Skeletal muscle satellite cell (primary cell): ENCODE results near the gene GGCX. TPM values are rescaled to one million over a fixed set of nuclear protein-coding genes. Genes with fewer than 3 reads are reported as not detected.
A peak's percentile ranks its signal among the peaks of the same experiment; 100 is the strongest.
"Not testable (repeated sequence)": the region's sequence is repeated elsewhere in the genome, so short reads cannot be mapped to it uniquely, and the experiment has no call there.

ENCODE experiments used
- H3K27me3 ChIP-seq: 2 replicates; pipeline ENCODE4 v1.7.0; 2013; ENCODE audit warnings: low read length; ENCODE audit not compliant: control insufficient read depth, insufficient read depth
- H3K36me3 ChIP-seq: 2 replicates; pipeline ENCODE4 v1.7.0; 2013; ENCODE audit warnings: mild to moderate bottlenecking, control low read depth, low read length; ENCODE audit not compliant: insufficient read depth
- H3K4me1 ChIP-seq: 2 replicates; pipeline ENCODE4 v1.7.0; 2013; ENCODE audit warnings: low read length; ENCODE audit not compliant: control insufficient read depth, insufficient read depth
- H3K4me2 ChIP-seq: 2 replicates; pipeline ENCODE4 v1.7.0; 2013; ENCODE audit warnings: mild to moderate bottlenecking, low read length
- H3K4me3 ChIP-seq: 2 replicates; pipeline ENCODE4 v1.7.0; 2013; ENCODE audit warnings: low read length
- H3K9ac ChIP-seq: 2 replicates; pipeline ENCODE4 v1.7.0; 2013; ENCODE audit warnings: mild to moderate bottlenecking, low read depth, low read length, moderate library complexity
- H3K9me3 ChIP-seq: replicated peaks from 2 replicates; pipeline ENCODE4 v1.7.0; 2013; ENCODE audit warnings: mild to moderate bottlenecking, control low read depth, low read length
- total RNA-seq: library from RNA; depleted of rRNA; stranded (reverse); fragments of >200 nt; gene quantifications from 2 replicates; pipeline ENCODE4 v1.2.3, GENCODE V29; 2012; rRNA removed

GGCX gene
- 33.0 and 38.9 TPM in 2 replicates for total RNA-seq

- Histone ChIP-seq H3K9ac (peak within 1 kb of the TSS; percentile 82), H3K9me3 (no peaks in the 10 kb centered on the region), H3K4me2 (peak within 1 kb of the TSS; percentile 89), H3K27me3 (no peaks in the 10 kb centered on the region), H3K4me1 (peaks cover 12% of the 10 kb centered on the region), H3K4me3 (peak within 1 kb of the TSS; percentile 90), H3K36me3 (peaks cover 13% of the 10 kb centered on the region)
Measured at GRCh38 chr2:85561280-85562212, at the start of gene GGCX. GGCX (minus strand) TSS chr2:85561493; CDS start chr2:85561428, 65 bp downstream.

DNA sequence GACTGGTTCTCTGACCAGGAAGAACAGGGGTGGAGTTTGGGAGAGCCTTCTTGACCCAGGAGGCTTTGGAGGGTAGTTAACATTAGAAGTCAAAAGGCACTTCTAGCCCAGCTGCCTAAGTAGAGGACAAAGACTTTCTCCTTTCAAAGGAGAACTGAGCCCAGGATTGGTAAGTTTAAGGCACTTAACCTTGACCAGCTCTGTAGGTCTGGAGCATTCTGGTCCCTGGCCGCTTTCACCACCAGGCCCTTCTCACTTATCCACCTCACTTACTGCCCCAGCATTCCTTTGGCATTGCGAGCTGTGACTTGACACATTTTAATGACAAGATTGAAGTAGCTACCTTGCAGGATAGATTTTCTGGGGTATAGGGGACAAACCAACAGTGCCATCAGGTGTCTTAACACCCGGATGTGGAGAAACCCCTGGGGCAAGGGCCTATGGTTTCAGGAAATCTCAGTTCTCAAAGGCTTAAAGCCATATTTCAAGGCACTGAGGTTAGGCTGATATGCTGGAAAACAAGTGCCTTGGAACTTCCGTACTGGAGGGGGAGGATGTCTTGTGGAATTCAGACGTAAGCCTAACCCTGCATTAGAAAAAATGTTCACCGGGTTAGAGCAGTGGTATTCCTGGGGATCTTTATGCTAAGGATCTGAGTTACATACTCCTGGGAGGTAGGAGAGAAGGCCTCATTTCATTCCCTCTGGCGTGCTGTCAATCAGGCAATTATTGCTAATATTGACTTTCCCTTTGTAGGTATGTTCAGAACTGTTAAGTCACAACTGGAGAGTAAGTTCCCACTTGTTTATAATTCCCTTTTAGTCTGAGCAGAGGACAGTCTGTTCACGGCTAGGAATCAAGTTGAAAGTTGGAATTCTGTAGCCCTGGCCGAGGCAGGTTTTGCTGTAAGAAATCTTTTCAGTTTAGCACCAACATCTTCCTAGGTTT lies 46.2 kb upstream of the GGCX start:
- peaks cover 32% of the 10 kb centered on the region for H3K4me1 ChIP-seq
- peaks cover 22% of the 10 kb centered on the region for H3K36me3 ChIP-seq
- no peak overlapping the region for H3K4me3 ChIP-seq
- H3K4me2 ChIP-seq, result no peak overlapping the region
- no peaks in the 10 kb centered on the region for H3K9me3 ChIP-seq
- no peak overlapping the region for H3K9ac ChIP-seq
- no peaks in the 10 kb centered on the region for H3K27me3 ChIP-seq

DNA sequence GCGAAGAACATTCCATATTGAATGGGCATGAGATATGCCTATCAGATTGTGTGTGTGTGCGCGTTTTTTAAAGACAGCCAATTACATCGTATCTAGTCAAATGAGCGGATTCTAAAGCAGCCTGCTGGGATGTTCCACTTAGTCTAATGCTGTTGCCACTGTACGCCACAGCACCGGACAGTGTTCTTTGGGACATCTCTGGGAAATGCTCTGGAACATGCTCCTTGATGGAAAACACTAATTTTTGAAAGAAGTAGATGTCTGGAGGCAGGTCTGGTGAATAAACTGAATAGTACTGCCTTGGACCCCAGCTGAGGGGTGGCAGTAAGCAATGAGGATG lies 44.8 kb upstream of the GGCX start:
- H3K36me3 ChIP-seq, result peaks cover 22% of the 10 kb centered on the region
- H3K4me1 ChIP-seq, result peaks cover 35% of the 10 kb centered on the region
- H3K9me3 ChIP-seq, result no peaks in the 10 kb centered on the region
- H3K4me3 ChIP-seq, result peak overlapping the region; percentile 32
- H3K4me2 ChIP-seq, result peak overlapping the region; percentile 48
- H3K27me3 ChIP-seq, result no peaks in the 10 kb centered on the region
- H3K9ac ChIP-seq, result peak overlapping the region; percentile 29

DNA sequence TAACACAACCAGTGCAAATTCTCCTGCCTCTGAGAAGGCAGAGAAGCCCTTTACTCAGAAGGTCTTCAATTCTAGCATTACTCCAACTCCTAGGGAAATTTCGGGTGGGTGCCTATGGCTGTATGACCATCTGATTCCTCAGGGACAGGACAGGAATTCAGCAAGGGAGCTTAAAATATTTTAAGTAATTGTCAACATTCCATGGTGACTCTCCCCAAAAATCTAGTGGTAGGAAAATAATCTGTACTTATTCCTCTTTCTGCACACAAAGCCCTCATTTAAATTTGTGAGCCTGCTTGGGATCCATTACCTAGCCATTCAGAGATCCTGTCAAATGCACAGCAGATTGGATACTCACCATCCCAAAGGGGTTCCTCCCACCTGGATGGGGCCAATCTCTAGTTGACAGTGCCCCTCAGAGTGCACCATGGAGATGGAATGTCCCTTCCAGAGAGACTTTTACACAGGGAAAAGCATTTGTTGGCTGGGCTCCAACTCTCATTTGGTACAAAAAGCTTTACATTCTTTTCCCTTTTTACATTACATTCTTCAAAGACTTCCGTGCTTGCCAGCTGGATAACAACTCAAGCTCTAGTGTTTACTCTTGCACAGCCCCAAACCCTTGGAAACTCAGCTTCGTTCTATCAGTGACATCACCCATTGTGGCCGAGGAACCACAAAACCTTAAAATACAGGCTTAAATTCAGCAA lies 44.3 kb upstream of the GGCX start:
- H3K9me3 ChIP-seq, result no peaks in the 10 kb centered on the region
- H3K36me3 ChIP-seq, result peaks cover 22% of the 10 kb centered on the region
- peaks cover 35% of the 10 kb centered on the region for H3K4me1 ChIP-seq
- peak overlapping the region; percentile 12 for H3K9ac ChIP-seq
- no peaks in the 10 kb centered on the region for H3K27me3 ChIP-seq
- no peak overlapping the region for H3K4me3 ChIP-seq
- peak overlapping the region; percentile 48 for H3K4me2 ChIP-seq

GRCh38 chr2:85604568-85605339 lies 43.5 kb upstream of the GGCX start:
- Histone ChIP-seq H3K9ac (peak overlapping the region; percentile 12), H3K4me2 (peak overlapping the region; percentile 48), H3K9me3 (no peaks in the 10 kb centered on the region), H3K4me3 (peak overlapping the region; percentile 29), H3K36me3 (peaks cover 21% of the 10 kb centered on the region), H3K27me3 (no peaks in the 10 kb centered on the region), H3K4me1 (peaks cover 29% of the 10 kb centered on the region)

DNA sequence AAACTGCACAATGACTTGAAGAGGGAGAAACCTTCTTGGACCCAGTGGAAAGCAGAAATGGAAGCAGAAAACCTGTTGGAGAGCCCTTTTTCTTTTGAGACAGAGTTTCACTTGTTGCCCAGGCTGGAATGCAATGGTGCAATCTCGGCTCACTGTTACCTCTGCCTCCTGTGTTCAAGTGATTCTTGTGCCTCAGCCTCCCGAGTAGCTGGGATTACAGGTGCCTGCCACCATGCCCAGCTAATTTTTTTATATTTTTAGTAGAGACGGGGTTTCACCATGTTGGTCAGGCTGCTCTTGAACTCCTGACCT lies 42.8 kb upstream of the GGCX start:
- not testable (repeated sequence) for H3K9me3 ChIP-seq, H3K27me3 ChIP-seq, H3K9ac ChIP-seq
- Histone ChIP-seq H3K4me2 (peak overlapping the region; percentile 66), H3K4me1 (peaks cover 29% of the 10 kb centered on the region), H3K36me3 (peaks cover 25% of the 10 kb centered on the region), H3K4me3 (peak overlapping the region; percentile 89)

DNA sequence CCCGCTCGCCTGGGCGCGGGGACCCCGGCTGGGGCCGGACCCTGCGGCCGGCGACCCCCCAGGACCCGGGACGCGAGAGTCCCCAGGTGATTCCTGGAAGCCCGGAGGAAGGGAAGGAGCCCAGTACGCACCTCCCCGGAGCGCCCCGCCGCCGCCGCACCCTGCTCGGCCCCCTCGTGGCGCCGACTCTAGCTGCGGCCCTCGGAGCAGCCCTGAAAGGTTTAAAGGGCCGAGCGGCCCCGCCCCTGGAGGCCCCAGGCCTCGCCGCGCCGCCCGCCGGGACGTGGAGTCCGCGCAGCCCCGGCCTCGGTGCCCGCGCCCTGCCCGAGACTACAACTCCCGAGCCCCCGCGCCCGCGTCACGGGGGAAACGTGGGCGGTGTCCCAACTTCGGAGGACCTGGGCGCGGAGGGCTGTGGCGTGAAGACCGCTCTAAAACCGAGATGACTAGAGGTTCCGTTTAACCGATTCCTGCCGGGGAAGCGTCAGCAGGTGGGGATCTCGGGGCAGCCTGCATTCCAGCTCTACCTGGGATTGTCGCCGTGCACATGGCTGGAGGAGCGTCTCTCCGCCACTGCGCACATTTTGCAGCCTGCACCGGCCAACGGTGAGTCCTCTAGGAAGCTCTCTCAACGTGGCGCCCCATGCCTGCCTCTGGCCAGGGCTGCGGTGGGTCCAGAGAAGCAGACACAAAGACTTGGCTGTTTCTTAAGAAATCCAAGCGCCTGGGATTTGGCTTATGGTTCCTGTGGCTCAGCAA lies 41.4 kb upstream of the GGCX start, which contains the start of gene TMEM150A:
TSS of gene TMEM150A (minus strand) at position 223 of the 759 bp plus-strand sequence. CDS start 750 bp downstream, outside the sequence.
- Histone ChIP-seq H3K36me3 (peaks cover 25% of the 10 kb centered on the region), H3K9ac (peak within 1 kb of the TSS; percentile 82), H3K4me1 (peaks cover 29% of the 10 kb centered on the region), H3K4me2 (peak within 1 kb of the TSS; percentile 93), H3K9me3 (no peaks in the 10 kb centered on the region), H3K4me3 (peak within 1 kb of the TSS; percentile 89), H3K27me3 (no peaks in the 10 kb centered on the region)

DNA sequence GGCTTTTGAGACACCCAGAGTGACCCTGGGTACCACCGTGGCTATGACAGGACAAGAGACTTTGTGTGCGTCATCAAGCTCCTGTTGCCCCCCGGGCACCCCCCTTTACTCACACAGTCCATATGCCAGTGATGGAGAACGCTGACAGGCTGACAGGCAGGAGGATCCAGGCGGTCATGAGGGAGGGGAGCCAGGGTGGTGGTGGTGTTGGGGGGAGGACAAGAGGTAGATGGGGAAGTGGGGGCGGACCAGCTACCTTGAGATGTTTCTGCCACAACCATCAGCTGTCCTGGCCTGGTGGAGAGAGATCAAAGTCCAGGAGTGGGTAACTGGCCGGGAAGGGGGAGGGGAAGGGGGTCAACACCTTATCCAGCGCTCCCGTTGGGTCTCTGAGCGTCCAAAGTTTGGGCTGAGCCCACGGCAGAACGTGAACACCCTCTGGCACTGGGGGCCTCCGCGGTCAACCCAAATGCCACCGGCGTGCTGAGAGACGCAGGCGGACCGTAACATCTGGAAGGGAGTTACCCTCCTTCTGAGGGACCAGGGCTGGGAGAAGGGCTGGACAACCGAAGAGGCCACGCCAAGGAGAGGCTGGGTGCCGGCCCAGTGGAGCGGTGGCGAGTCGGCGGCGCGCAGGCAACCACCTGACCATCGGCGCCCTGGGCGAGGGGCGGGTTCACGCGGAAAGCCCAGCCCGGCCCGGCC lies 40.6 kb upstream of the GGCX start:
- Histone ChIP-seq H3K36me3 (peaks cover 32% of the 10 kb centered on the region), H3K9ac (peak overlapping the region; percentile 82), H3K4me3 (peak overlapping the region; percentile 89), H3K9me3 (no peaks in the 10 kb centered on the region), H3K4me2 (peak overlapping the region; percentile 93), H3K4me1 (peaks cover 29% of the 10 kb centered on the region), H3K27me3 (no peaks in the 10 kb centered on the region)

DNA sequence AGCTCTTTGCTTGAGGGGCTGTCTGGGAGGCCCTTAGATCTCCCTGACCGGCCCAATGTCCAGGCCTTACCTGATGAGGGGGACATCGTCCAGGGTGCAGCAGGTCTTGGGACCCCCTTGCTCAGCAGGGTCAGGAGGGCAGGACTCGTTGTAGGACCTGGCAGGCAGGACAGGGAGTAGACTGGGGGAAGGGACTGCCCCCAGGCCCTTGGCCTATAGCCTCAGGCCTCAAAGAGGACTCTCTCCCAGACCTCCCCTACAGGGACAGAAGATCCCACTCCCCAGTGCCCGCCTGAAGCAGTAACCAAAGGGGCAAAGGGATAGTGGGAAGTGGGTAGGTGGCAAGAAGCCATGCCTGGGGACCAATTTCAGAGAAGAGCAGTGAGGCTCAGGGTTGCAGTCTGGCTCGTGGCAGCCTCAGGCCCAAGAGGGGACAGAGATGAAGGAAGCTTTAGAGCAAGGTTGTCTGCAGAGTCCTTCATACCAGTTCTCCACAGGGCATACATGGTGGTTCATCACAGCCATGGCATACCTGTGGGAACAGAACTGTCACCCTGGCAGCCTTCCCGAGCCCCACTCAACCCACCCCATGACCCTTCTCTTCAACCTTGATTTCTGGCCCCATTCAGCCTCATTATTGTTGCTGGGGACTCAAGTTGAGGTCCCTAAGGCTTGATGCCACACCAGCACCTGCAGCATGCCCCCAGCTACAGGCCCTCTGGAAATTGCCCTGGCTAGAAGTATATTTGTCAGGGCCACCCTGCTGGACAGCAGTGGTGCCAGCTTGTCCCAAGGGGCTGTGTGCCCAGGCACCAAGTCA lies 39.9 kb upstream of the GGCX start:
- Histone ChIP-seq H3K36me3 (peaks cover 33% of the 10 kb centered on the region), H3K27me3 (no peaks in the 10 kb centered on the region), H3K9ac (peak overlapping the region; percentile 82), H3K9me3 (no peaks in the 10 kb centered on the region), H3K4me3 (peak overlapping the region; percentile 89), H3K4me1 (peaks cover 33% of the 10 kb centered on the region), H3K4me2 (peak overlapping the region; percentile 93)
